K562 (cell line): ENCODE results near the gene UBE2D2. TPM values are rescaled to one million over a fixed set of nuclear protein-coding genes. Genes with fewer than 3 reads are reported as not detected.

ENCODE experiments used
- ARID3B ChIP-seq: fragments of 250-450 bp; sonication (Bioruptor Pico); IDR thresholded peaks from 2 replicates; pipeline ENCODE4 v1.4.0; 2020; ENCODE audit warnings: borderline replicate concordance
- ATF7 ChIP-seq: fragments of 450-650 bp; IDR thresholded peaks from 2 replicates; pipeline ENCODE4 v1.7.1; 2014; ENCODE audit warnings: mild to moderate bottlenecking, moderate library complexity
- BACH1 ChIP-seq: fragments of 200-800 bp; sonication (Bioruptor generic); IDR thresholded peaks from 2 replicates; pipeline ENCODE4 v1.6.1; 2016; ENCODE audit warnings: missing genetic modification characterization, missing compliant biosample characterization
- BRD9 ChIP-seq: fragments of 450-650 bp; IDR thresholded peaks from 2 replicates; pipeline ENCODE4 v1.6.1; 2018; ENCODE audit warnings: low read depth; ENCODE audit not compliant: partially characterized antibody
- CREM ChIP-seq: IDR thresholded peaks from 2 replicates; pipeline ENCODE4 v1.6.1; 2014; ENCODE audit warnings: antibody characterized with exemption, low read depth
- E2F1 ChIP-seq: sonication (generic); formaldehyde crosslinking; IDR thresholded peaks from 2 replicates; pipeline ENCODE4 v1.8.1; 2023; ENCODE audit warnings: mild to moderate bottlenecking, missing genetic modification reagents, moderate library complexity
- FOXJ3 ChIP-seq: sonication (generic); formaldehyde crosslinking; IDR thresholded peaks from 2 replicates; pipeline ENCODE4 v1.4.0; 2020; ENCODE audit warnings: mild to moderate bottlenecking, missing genetic modification reagents
- FOXK2 ChIP-seq, 2 experiments: fragments of 450-650 bp; IDR thresholded peaks in 1 of 2; conservative IDR thresholded peaks in 1 of 2; 2 replicates each; pipeline ENCODE4 v1.6.1; 2016; ENCODE audit warnings: low read depth in 2 of 2, mild to moderate bottlenecking in 1 of 2
- FUS ChIP-seq: fragments of 200-400 bp; formaldehyde crosslinking; optimal IDR thresholded peaks from 2 replicates; pipeline ENCODE3; 2017; ENCODE audit warnings: low read depth, low read length
- HDGF ChIP-seq: fragments of 450-650 bp; IDR thresholded peaks from 2 replicates; pipeline ENCODE4 v1.6.1; 2016
- HES1 ChIP-seq: fragments of 450-650 bp; IDR thresholded peaks from 2 replicates; pipeline ENCODE4 v1.6.1; 2016; ENCODE audit warnings: low read depth, mild to moderate bottlenecking, moderate library complexity
- HMG20B ChIP-seq: fragments of 250-450 bp; sonication (Bioruptor Pico); IDR thresholded peaks from 2 replicates; pipeline ENCODE4 v1.5.0; 2021; ENCODE audit warnings: mild to moderate bottlenecking
- JUN ChIP-seq, 2 experiments: sonication (generic) in 1 of 2; formaldehyde crosslinking in 1 of 2; IDR thresholded peaks; 2 replicates each; pipeline versions ENCODE4 v1.6.1 to v1.8.0; 2012 to 2022; ENCODE audit warnings: borderline replicate concordance in 2 of 2, mild to moderate bottlenecking in 2 of 2, improper control_type of control experiment in 1 of 2, low read depth in 1 of 2, low read length in 1 of 2, missing genetic modification reagents in 1 of 2
- KLF16 ChIP-seq: IDR thresholded peaks from 2 replicates; pipeline ENCODE4 v1.6.1; 2016; ENCODE audit warnings: antibody characterized with exemption
- MCM5 ChIP-seq: fragments of 450-650 bp; IDR thresholded peaks from 2 replicates; pipeline ENCODE4 v1.6.1; 2016; ENCODE audit warnings: low read depth
- MCM7 ChIP-seq, 2 experiments: fragments of 450-650 bp; IDR thresholded peaks; 2 replicates each; pipeline ENCODE4 v1.6.1; 2016 to 2018
- MEIS2 ChIP-seq: fragments of 450-650 bp; IDR thresholded peaks from 2 replicates; pipeline ENCODE4 v1.6.1; 2014; ENCODE audit warnings: mild to moderate bottlenecking; ENCODE audit not compliant: partially characterized antibody
- NEUROD1 ChIP-seq: fragments of 150-350 bp; IDR thresholded peaks from 2 replicates; pipeline ENCODE4 v1.6.1; 2014; ENCODE audit warnings: borderline replicate concordance, low read length, low read depth; ENCODE audit not compliant: partially characterized antibody
- POLR2H ChIP-seq: IDR thresholded peaks from 2 replicates; pipeline ENCODE4 v1.6.1; 2016; ENCODE audit warnings: missing genetic modification characterization, low read depth, mild to moderate bottlenecking, control low read depth, missing compliant biosample characterization, moderate library complexity
- RFX1 ChIP-seq: fragments of 450-650 bp; IDR thresholded peaks from 2 replicates; pipeline ENCODE4 v1.6.1; 2016; ENCODE audit warnings: mild to moderate bottlenecking, moderate library complexity
- SIN3B ChIP-seq: fragments of 450-650 bp; IDR thresholded peaks from 2 replicates; pipeline ENCODE4 v1.6.1; 2017; ENCODE audit warnings: low read depth, mild to moderate bottlenecking, moderate library complexity
- SMARCC2 ChIP-seq: fragments of 450-650 bp; IDR thresholded peaks from 2 replicates; pipeline ENCODE4 v1.6.1; 2017; ENCODE audit warnings: antibody characterized with exemption, moderate library complexity, mild to moderate bottlenecking, low read depth
- XRCC3 ChIP-seq: fragments of 450-650 bp; IDR thresholded peaks from 2 replicates; pipeline ENCODE4 v1.6.1; 2017; ENCODE audit warnings: mild to moderate bottlenecking, moderate library complexity
- ZFPM2 ChIP-seq: fragments of 250-450 bp; sonication (Bioruptor Pico); IDR thresholded peaks from 2 replicates; pipeline ENCODE4 v1.5.1; 2022; ENCODE audit warnings: mild to moderate bottlenecking
- ZNF146 ChIP-seq: IDR thresholded peaks from one replicate; pipeline ENCODE4 v1.6.1; 2018; ENCODE audit warnings: missing compliant biosample characterization; ENCODE audit not compliant: unreplicated experiment
- ZNF212 ChIP-seq: fragments of 450-650 bp; formaldehyde crosslinking; IDR thresholded peaks from 2 replicates; pipeline ENCODE4 v1.4.0; 2020; ENCODE audit warnings: mild to moderate bottlenecking
- ZNF263 ChIP-seq: sonication (generic); formaldehyde crosslinking; IDR thresholded peaks from 2 replicates; pipeline ENCODE4 v1.8.0; 2022; ENCODE audit warnings: mild to moderate bottlenecking, missing genetic modification reagents, borderline replicate concordance
- ZNF76 ChIP-seq: fragments of 250-450 bp; sonication (Bioruptor Pico); IDR thresholded peaks from 2 replicates; pipeline ENCODE4 v1.4.0; 2020; ENCODE audit warnings: mild to moderate bottlenecking, moderate library complexity, borderline replicate concordance
- polyA plus RNA-seq, 8 experiments: library from polyadenylated mRNA; depleted of rRNA in 4 of 8; stranded (reverse) in 5 of 8; unstranded in 3 of 8; fragments of >200 nt; fragmentation: Nextera tagmentation in 2 of 8; fragmentation: Illumina TruSeq in 1 of 8; extraction: Ambion mirVana in 2 of 8; extraction: Trizol in 1 of 8; gene quantifications; 2 replicates each; pipeline versions ENCODE4 v1.2.1 to v1.2.3, GENCODE V29; 2011 to 2014; ENCODE audit warnings: inconsistent platforms in 1 of 8, missing spikeins in 1 of 8
- total RNA-seq, 7 experiments: library from RNA; depleted of rRNA in 6 of 7; stranded (reverse); fragments of >200 nt in 6 of 7; fragmentation: Illumina TruSeq in 2 of 7; extraction: Trizol in 2 of 7; gene quantifications; 2 replicates each; pipeline versions ENCODE4 v1.2.1 to v1.2.3, GENCODE V29; 2011 to 2021; ENCODE audit warnings: low replicate concordance in 1 of 7

Gene UBE2D2
- total and polyA plus RNA-seq, 9 of the 15 experiments (the other 6 are each of a cell fraction or from before 2014, with no cell fraction given) = 53.6 to 198 (median 122) TPM

- TF ChIP-seq FOXJ3 (no peak), SIN3B (no peak), RFX1 (no peak), FOXK2 (conservative IDR thresholded peaks at IDR 0.05 in 1 of 2, IDR thresholded peaks at IDR 0.05 in 1 of 2; ENCODE audit: low read depth in 2 of 2) (no peak), ZNF146 (CRISPR knock-in tag) (no peak), HMG20B (CRISPR knock-in tag) (no peak), KLF16 (peak; percentile 99), ZNF263 (CRISPR knock-in tag) (peak; percentile 62; the same call in 1 of the 2 replicates), BACH1 (no peak), ZNF76 (no peak), HES1 (peak; percentile 83), MEIS2 (peak; percentile 81), ZFPM2 (CRISPR knock-in tag) (no peak), HDGF (peak; percentile 95), MCM5 (no peak), NEUROD1 (peak; percentile 83), SMARCC2 (peak; percentile 80), JUN (IDR thresholded peaks at IDR 0.05; ENCODE audit: borderline replicate concordance, low read depth, low read length) (no peak), JUN (CRISPR knock-in tag; IDR thresholded peaks at IDR 0.05; ENCODE audit: borderline replicate concordance) (0 out of 2 replicates have a peak, but pooled peaks have one; percentile 52), E2F1 (CRISPR knock-in tag) (0 out of 2 replicates have a peak, but pooled peaks have one; percentile 40), CREM (peak; percentile 83), MCM7 (IDR thresholded peaks at IDR 0.05) (no peak), XRCC3 (no peak), BRD9 (no peak), POLR2H (tag) (no peak), ATF7 (no peak; the same call in 1 of the 2 replicates), FUS (no peak), ZNF212 (CRISPR knock-in tag) (no peak), ARID3B (CRISPR knock-in tag) (no peak)
These were observed 108.7 kb downstream of the UBE2D2 start (continued) for GRCh38 chr5:139669662-139670368.
